IPS-15b (cell line): ENCODE results near the gene BCAN.
A peak's percentile ranks its signal among the peaks of the same experiment; 100 is the strongest.

ENCODE experiments used
- H3K27me3 ChIP-seq: one replicate; pipeline ENCODE4 v1.6.1; 2013; ENCODE audit warnings: low read length; ENCODE audit not compliant: control insufficient read depth, insufficient read depth
- H3K36me3 ChIP-seq: one replicate; pipeline ENCODE4 v1.6.1; 2013; ENCODE audit warnings: low read length; ENCODE audit not compliant: control insufficient read depth, insufficient read depth
- H3K4me1 ChIP-seq: one replicate; pipeline ENCODE4 v1.6.1; 2013; ENCODE audit warnings: mild to moderate bottlenecking, low read length; ENCODE audit not compliant: control insufficient read depth, insufficient read depth
- H3K4me3 ChIP-seq: one replicate; pipeline ENCODE4 v1.5.1; 2013; ENCODE audit warnings: low read depth, low read length
- H3K9ac ChIP-seq: one replicate; pipeline ENCODE4 v1.6.1; 2013; ENCODE audit warnings: low read depth, mild to moderate bottlenecking, low read length
- H3K9me3 ChIP-seq: one replicate; pipeline ENCODE4 v1.6.1; 2013; ENCODE audit warnings: mild to moderate bottlenecking, low read length; ENCODE audit not compliant: control insufficient read depth, insufficient read depth

Gene BCAN

GRCh38 chr1:156691191-156691590 lies 49.3 kb downstream of the BCAN start:
- no peaks in the 10 kb centered on the region for H3K36me3 ChIP-seq
- no peaks in the 10 kb centered on the region for H3K27me3 ChIP-seq
- no peaks in the 10 kb centered on the region for H3K9me3 ChIP-seq
- peak overlapping the region; percentile 54 for H3K9ac ChIP-seq
- peak overlapping the region; percentile 48 for H3K4me3 ChIP-seq
- H3K4me1 ChIP-seq, result peaks cover 37% of the 10 kb centered on the region

DNA sequence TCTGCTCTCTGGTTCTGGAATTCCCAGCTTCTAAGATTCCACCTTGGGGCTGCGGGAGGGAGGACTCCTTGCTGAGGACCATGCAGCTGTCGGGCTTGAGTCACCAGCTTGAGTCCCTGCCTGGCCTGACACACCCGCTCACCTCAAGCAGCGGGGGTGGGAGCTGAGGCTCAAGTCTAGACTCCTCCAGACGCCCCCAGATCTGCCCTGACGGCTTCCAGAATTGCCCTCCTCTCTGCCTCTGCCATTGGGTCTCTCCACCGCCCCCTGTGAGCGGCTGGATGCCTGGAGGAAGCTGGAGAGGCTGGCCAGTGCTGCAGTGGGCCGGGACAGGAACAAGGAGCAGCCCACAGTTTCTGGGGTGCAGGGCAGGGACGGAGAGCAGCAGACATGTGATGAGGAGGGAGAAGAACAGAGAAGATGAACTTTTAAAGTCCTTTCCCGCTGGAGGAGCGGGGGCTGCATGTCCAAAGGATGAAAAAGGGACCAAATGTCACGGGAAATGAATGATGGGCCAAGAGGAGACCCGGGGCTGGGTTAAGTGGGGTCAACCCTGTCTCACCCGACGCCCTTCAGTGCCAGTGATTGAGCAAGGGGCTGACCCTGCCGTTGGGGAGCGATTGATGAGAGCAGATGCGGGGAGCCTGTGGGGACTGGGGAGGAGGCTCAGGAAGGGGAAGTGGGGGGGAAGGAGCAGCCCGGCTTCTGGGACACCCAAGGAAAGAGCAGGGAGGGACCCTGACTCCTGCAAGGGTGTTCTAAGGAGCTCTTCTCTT lies 49.9 kb downstream of the BCAN start:
- H3K4me1 ChIP-seq, result peaks cover 37% of the 10 kb centered on the region
- H3K4me3 ChIP-seq, result peak overlapping the region; percentile 48
- H3K27me3 ChIP-seq, result no peaks in the 10 kb centered on the region
- H3K9me3 ChIP-seq, result no peaks in the 10 kb centered on the region
- peak overlapping the region; percentile 54 for H3K9ac ChIP-seq
- no peaks in the 10 kb centered on the region for H3K36me3 ChIP-seq

GRCh38 chr1:156692441-156692924 lies 50.6 kb downstream of the BCAN start:
- H3K4me1 ChIP-seq, result peaks cover 37% of the 10 kb centered on the region
- peak overlapping the region; percentile 48 for H3K4me3 ChIP-seq
- H3K9ac ChIP-seq, result peak overlapping the region; percentile 47

DNA sequence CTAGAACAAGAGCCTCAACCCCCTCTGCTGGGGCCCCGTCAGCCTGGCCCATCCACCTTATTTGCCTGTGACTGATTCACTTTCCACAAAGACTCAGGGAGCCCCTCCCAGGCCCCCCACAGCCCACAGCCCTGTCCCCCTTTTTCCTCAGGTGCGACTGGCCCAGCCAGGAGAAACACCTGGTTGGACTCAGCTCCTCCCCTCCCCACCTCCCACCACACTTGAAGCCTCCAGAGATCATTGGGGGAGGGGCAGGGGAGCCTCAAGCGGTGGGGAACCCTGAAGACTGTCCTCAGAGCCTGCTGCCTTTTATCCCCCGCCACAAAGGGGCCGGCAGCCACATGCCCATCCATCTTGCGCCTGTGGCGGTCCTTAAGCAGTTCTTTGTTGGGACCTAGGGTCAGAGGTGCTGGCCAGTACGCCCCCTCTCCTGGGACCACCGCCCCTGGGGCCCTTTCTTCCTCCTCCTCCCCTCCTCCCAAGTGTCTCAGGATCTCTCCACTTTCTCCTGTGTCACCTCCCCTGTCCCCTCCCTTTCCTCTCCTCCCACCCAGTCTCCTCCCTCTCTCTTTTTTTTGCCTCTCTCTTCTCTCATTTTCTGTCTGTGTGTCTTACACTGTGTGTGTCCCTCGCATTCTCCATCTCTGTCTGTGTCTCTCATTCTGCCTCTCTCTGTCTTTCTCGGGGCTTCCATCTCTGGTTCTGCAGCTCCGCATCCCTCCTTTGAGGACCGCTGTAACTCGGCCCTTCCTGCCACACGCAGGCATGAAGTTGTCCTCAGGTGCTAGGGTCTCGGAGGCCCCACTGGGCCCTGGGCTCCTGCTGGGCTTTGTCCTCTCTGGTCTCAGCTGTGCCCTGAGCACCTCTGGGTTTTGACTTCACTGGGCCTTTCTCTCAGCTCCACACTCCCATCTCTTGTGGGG lies 51.3 kb downstream of the BCAN start:
- H3K4me3 ChIP-seq, result peak overlapping the region; percentile 49
- no peaks in the 10 kb centered on the region for H3K27me3 ChIP-seq
- peaks cover 37% of the 10 kb centered on the region for H3K4me1 ChIP-seq
- no peak overlapping the region for H3K9ac ChIP-seq
- H3K9me3 ChIP-seq, result no peaks in the 10 kb centered on the region
- H3K36me3 ChIP-seq, result peaks cover under 1% of the 10 kb centered on the region

More at GRCh38 chr1:156692441-156692924, 50.6 kb downstream of the BCAN start:
- no peaks in the 10 kb centered on the region for H3K36me3 ChIP-seq
- no peaks in the 10 kb centered on the region for H3K27me3 ChIP-seq
- no peaks in the 10 kb centered on the region for H3K9me3 ChIP-seq

- H3K27me3 ChIP-seq, result no peaks in the 10 kb centered on the region
- H3K9ac ChIP-seq, result no peak overlapping the region
- H3K9me3 ChIP-seq, result no peaks in the 10 kb centered on the region
- peaks cover 37% of the 10 kb centered on the region for H3K4me1 ChIP-seq
- peak overlapping the region; percentile 49 for H3K4me3 ChIP-seq
- H3K36me3 ChIP-seq, result peaks cover 7% of the 10 kb centered on the region
Measured at GRCh38 chr1:156693848-156694689, 52.2 kb downstream of the BCAN start.

- no peak overlapping the region for H3K9ac ChIP-seq
- peaks cover 12% of the 10 kb centered on the region for H3K36me3 ChIP-seq
- peaks cover 37% of the 10 kb centered on the region for H3K4me1 ChIP-seq
- no peak overlapping the region for H3K4me3 ChIP-seq
- H3K9me3 ChIP-seq, result no peaks in the 10 kb centered on the region
- H3K27me3 ChIP-seq, result no peaks in the 10 kb centered on the region
Measured at GRCh38 chr1:156694690-156694962, 52.7 kb downstream of the BCAN start.

DNA sequence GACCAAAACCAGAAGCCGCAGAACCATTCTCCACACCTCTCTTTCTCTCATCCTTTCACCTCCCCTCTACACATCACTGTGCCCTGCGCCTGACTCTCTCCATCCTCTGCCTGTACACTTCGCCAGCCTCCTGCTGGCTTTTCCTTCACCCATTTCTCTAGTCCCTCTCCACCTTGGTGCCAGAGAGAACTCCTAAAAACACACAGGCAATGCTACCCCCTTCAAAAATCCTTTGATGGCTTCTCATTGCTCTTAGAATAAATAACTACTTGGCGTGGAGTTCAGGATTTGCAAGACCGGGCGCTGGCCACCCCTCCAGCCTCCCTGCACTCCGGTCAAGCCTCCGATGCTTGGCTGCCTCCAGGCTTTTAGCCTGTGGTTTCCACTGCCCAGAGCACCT lies 54.8 kb downstream of the BCAN start:
- no peaks in the 10 kb centered on the region for H3K9me3 ChIP-seq
- peaks cover 22% of the 10 kb centered on the region for H3K4me1 ChIP-seq
- H3K27me3 ChIP-seq, result no peaks in the 10 kb centered on the region
- no peak overlapping the region for H3K4me3 ChIP-seq
- H3K9ac ChIP-seq, result no peak overlapping the region
- H3K36me3 ChIP-seq, result peaks cover 31% of the 10 kb centered on the region

GRCh38 chr1:156697481-156697880 lies 55.6 kb downstream of the BCAN start:
- H3K36me3 ChIP-seq, result peaks cover 31% of the 10 kb centered on the region
- peaks cover 17% of the 10 kb centered on the region for H3K4me1 ChIP-seq
- no peak overlapping the region for H3K4me3 ChIP-seq
- H3K9ac ChIP-seq, result no peak overlapping the region
- no peaks in the 10 kb centered on the region for H3K9me3 ChIP-seq
- no peaks in the 10 kb centered on the region for H3K27me3 ChIP-seq

DNA sequence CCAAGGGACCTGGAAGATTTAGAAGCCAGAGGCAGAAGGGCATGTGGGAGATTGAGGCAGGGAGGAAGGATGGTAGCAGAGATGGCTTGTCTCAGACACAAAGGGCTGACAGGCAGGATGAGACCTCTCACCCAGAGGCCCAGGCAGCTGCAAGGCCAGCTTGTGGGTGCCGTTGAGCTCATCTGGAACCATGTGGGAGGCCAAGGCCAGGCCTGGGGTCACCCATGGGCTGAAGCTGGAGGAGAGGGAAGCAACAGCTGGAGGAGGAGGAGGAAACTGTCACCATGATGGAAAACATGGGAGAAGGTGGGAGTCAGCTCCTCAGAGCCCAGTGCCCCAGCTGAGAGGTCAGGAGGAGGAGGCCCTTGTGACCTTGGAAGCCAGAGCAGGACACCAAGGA lies 57.1 kb downstream of the BCAN start:
- Histone ChIP-seq H3K36me3 (peaks cover 31% of the 10 kb centered on the region), H3K4me1 (peaks cover 13% of the 10 kb centered on the region), H3K27me3 (peaks cover 2% of the 10 kb centered on the region), H3K9ac (no peak overlapping the region), H3K4me3 (no peak overlapping the region), H3K9me3 (no peaks in the 10 kb centered on the region)

DNA sequence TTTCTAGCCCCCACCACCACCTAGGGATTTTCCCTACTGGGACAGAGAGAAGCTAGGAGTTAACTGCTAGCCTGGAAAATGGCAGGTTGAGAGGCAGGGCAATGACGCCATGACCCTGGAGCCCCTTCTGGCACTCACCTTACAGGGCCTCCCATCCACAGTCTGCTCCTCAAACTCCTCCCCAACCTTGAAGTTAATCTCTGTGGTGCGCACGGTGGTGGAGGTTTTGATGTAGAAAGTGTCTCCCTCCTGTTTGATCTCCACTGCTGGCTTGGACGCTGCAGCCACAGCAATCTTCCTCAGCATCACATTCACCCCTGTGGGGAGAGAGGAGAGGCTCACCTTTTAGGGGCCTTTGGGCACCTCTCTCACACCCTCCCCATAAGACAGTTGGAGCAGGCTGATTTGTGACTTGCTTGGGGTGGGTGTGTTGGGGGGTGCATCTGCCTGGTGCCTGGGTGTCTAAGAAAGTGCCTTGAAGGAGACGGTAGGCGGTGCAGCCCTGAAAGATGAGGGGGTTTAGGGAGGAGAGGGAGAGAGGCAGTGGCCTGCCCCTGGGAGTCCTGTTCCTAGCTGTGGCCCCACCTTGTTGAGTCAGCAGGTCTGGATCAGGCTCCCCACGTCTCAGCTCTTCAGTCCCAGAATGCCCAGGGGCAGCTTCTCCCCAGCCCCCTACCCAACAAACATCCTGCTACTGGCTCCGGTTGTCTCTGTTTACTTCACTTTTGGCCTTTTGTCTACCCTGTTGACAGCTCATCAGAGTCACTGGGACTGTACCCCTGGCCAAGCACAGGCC lies 59.0 kb downstream of the BCAN start:
- H3K4me3 ChIP-seq, result no peak overlapping the region
- peaks cover 31% of the 10 kb centered on the region for H3K36me3 ChIP-seq
- H3K4me1 ChIP-seq, result peaks cover 7% of the 10 kb centered on the region
- no peak overlapping the region for H3K9ac ChIP-seq
- peaks cover 11% of the 10 kb centered on the region for H3K27me3 ChIP-seq
- no peaks in the 10 kb centered on the region for H3K9me3 ChIP-seq

DNA sequence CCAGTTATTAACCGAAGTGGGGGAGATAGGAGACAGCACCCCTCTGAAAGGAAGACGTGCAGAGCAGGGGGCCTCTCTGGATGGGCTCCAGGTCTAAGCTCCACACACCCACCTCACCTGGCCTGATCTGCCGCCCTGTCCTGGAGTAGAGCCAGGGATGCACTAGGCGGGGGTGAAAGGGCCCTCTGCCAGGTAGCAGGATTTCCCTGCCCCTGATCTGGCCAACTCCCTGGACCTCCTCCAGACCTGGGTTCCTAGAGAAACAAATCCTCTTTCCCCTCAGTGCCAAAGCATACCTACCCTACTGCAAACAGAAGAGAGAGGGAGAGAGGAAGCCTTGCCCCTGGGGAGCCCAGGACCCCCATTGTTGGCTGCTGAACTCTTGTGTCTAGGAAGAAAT lies 61.4 kb downstream of the BCAN start:
- peak overlapping the region; percentile 5 for H3K9ac ChIP-seq
- peaks cover 11% of the 10 kb centered on the region for H3K4me1 ChIP-seq
- H3K36me3 ChIP-seq, result peaks cover 29% of the 10 kb centered on the region
- H3K27me3 ChIP-seq, result peaks cover 11% of the 10 kb centered on the region
- peak overlapping the region; percentile 85 for H3K4me3 ChIP-seq
- H3K9me3 ChIP-seq, result no peaks in the 10 kb centered on the region
